Calu3 (cell line): ENCODE data around the gene F8A1. TPM values are rescaled to one million over a fixed set of nuclear protein-coding genes. Genes with fewer than 3 reads are reported as not detected.
"Not testable (repeated sequence)": the region's sequence is repeated elsewhere in the genome, so short reads cannot be mapped to it uniquely, and the experiment has no call there.

Source experiments
- BruUV-seq: library from RNA; stranded (reverse); fragments of 400-500 nt; replicated peaks from 2 replicates; lab custom pipeline; 2021; lab: Mats Ljungman, UMichigan
- CTCF ChIA-PET: fragments of 300-600 bp; sonication (Branson Sonifier 250); formaldehyde crosslinking; loops from one replicate; lab custom pipeline; 2022; ENCODE audit warnings: antibody characterized with exemption; lab: Charles Lee
- DNase-seq: peaks from one replicate; pipeline ENCODE4 v3.0.0; 2022
- H3K27ac Mint-ChIP-seq: one replicate; pipeline ENCODE4 v1.8.0; 2022; ENCODE audit warnings: mixed read lengths; ENCODE audit not compliant: unreplicated experiment
- H3K27me3 Mint-ChIP-seq: one replicate; pipeline ENCODE4 v1.8.0; 2022; ENCODE audit warnings: mixed read lengths; ENCODE audit not compliant: unreplicated experiment
- H3K36me3 Mint-ChIP-seq: one replicate; pipeline ENCODE4 v1.8.0; 2022; ENCODE audit warnings: mild to moderate bottlenecking, moderate library complexity, mixed read lengths; ENCODE audit not compliant: insufficient read depth, unreplicated experiment
- H3K4me1 Mint-ChIP-seq: one replicate; pipeline ENCODE4 v1.8.0; 2022; ENCODE audit warnings: mild to moderate bottlenecking, low read depth, mixed read lengths; ENCODE audit not compliant: unreplicated experiment
- H3K4me3 Mint-ChIP-seq: one replicate; pipeline ENCODE4 v1.8.0; 2022; ENCODE audit warnings: mild to moderate bottlenecking, low read depth, moderate library complexity, mixed read lengths; ENCODE audit not compliant: unreplicated experiment
- H3K9me3 Mint-ChIP-seq: one replicate; pipeline ENCODE4 v1.8.0; 2022; ENCODE audit warnings: low read depth, mixed read lengths; ENCODE audit not compliant: unreplicated experiment
- intact Hi-C: fragments of 100-400 bp; cut with micrococcal nuclease; formaldehyde crosslinking; loops from one replicate; pipeline ENCODE4 v1.10.0; 2022; ENCODE audit not compliant: unreplicated experiment
- total RNA-seq: library from RNA; stranded (reverse); gene quantifications from 2 replicates; pipeline ENCODE4 v1.2.3, GENCODE V29; 2022
- TF ChIP-seq, protein P1 (sequence below): fragments of 200-600 bp; IDR thresholded peaks from one replicate; pipeline ENCODE4 v1.8.0; 2022; ENCODE audit warnings: antibody characterized with exemption; ENCODE audit not compliant: unreplicated experiment

F8A1 gene
- total RNA-seq, 1 experiment from 2014 or later = 20.8 TPM

DNA sequence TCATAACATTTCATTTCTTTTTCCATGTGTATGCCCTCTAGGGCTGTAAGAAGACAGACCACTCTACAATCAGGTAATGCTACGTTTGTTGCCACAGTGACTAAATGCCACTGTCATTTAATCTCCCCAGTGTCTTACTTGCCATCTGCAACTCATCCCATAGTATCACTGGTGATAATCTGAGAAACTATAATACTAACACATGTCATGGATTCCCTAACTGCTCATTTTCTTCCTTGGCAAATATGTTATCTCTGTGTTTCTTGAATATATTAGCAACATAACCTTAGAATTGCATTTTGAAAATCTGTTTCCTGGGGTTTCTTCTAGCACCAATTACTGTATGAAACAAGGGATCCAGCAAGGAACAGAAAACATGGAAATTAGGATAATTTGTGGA lies 6.1 kb downstream of the F8A1 start:
- no peak overlapping the region for H3K27ac Mint-ChIP-seq
- intact Hi-C loops = no loop called here
- CTCF ChIA-PET = no interaction called here
- TF ChIP-seq, protein P1, sequence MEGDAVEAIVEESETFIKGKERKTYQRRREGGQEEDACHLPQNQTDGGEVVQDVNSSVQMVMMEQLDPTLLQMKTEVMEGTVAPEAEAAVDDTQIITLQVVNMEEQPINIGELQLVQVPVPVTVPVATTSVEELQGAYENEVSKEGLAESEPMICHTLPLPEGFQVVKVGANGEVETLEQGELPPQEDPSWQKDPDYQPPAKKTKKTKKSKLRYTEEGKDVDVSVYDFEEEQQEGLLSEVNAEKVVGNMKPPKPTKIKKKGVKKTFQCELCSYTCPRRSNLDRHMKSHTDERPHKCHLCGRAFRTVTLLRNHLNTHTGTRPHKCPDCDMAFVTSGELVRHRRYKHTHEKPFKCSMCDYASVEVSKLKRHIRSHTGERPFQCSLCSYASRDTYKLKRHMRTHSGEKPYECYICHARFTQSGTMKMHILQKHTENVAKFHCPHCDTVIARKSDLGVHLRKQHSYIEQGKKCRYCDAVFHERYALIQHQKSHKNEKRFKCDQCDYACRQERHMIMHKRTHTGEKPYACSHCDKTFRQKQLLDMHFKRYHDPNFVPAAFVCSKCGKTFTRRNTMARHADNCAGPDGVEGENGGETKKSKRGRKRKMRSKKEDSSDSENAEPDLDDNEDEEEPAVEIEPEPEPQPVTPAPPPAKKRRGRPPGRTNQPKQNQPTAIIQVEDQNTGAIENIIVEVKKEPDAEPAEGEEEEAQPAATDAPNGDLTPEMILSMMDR = no peak
- H3K4me1 Mint-ChIP-seq = no peaks in the 10 kb centered on the region
- H3K4me3 Mint-ChIP-seq = no peak overlapping the region
- BruUV-seq = no TSS peak
- no peaks in the 10 kb centered on the region for H3K36me3 Mint-ChIP-seq
- DNase-seq = no peak
- peaks cover 28% of the 10 kb centered on the region for H3K27me3 Mint-ChIP-seq
- no peaks in the 10 kb centered on the region for H3K9me3 Mint-ChIP-seq

DNA sequence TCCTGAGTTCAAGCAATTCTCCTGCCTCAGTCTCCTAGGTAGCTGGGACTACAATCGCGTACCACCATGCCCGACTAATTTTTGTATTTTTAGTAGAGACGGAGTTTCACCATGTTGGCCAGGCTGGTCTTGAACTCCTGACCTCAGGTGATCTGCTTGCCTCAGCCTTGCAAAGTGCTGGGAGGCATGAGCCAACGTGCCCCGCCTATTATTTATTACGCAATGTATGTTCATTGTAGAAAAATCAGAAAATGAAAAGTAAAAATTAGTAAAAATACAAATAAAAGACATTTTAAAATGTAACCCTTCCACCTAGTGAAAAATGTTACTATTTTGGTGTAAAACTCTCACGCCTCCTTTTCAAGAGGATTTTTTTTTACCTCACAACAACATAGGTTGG lies 14.2 kb downstream of the F8A1 start:
- Mint-ChIP-seq H3K27ac (no peak overlapping the region), H3K9me3 (no peaks in the 10 kb centered on the region), H3K4me1 (no peaks in the 10 kb centered on the region), H3K4me3 (no peak overlapping the region), H3K27me3 (peaks cover 41% of the 10 kb centered on the region), H3K36me3 (no peaks in the 10 kb centered on the region)
- intact Hi-C loops = no loop called here
- no peak for DNase-seq
- TF ChIP-seq, protein P1 = no peak
- CTCF ChIA-PET = no interaction called here
- no TSS peak for BruUV-seq

DNA sequence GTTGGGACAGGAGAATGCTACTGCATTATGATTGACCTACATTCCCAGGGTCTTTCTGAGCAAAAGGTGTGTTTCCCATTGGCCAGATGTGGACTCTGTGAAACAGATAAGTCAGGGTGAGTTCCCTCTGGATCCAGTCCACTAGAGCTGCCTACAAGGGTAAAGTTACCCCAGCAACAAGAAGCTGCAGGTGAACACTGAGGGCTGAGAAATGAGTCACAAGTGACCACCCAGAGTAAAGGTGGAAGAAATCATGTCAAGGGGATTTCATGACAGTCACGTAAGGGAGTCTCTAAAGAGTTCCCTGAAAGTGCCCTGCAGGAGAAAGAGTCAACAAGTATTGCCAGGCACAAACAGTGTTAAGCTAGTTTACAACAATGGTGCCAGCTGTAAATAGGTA lies 16.3 kb downstream of the F8A1 start:
- no peaks in the 10 kb centered on the region for H3K36me3 Mint-ChIP-seq
- TF ChIP-seq, protein P1 = no peak
- no peak overlapping the region for H3K4me3 Mint-ChIP-seq
- BruUV-seq = no TSS peak
- intact Hi-C loops = no loop called here
- no peak for DNase-seq
- H3K4me1 Mint-ChIP-seq = no peaks in the 10 kb centered on the region
- no peaks in the 10 kb centered on the region for H3K9me3 Mint-ChIP-seq
- CTCF ChIA-PET = no interaction called here
- H3K27ac Mint-ChIP-seq = no peak overlapping the region
- peaks cover 23% of the 10 kb centered on the region for H3K27me3 Mint-ChIP-seq

DNA sequence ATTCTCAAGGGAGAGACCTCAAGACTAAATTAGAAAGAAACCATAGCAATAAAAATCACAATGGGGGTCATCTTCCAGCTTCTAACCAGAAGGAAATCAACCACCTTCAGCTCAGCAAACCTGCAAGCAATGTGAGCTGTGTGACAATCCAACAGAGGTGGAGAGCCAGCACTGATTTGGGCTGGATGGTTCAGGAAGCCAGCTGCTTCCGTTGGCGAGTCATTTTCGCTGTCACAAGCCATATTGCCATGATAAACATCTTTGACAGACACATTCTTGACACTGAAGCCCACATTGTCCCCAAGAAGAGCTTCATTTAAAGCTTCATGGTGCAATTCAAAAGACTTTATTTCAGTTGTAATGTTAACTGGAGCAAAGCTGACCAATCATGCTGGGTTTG lies 22.7 kb downstream of the F8A1 start:
- Mint-ChIP-seq H3K36me3 (no peaks in the 10 kb centered on the region), H3K27me3 (no peaks in the 10 kb centered on the region), H3K4me1 (no peaks in the 10 kb centered on the region), H3K9me3 (peaks cover 3% of the 10 kb centered on the region), H3K27ac (no peak overlapping the region), H3K4me3 (no peak overlapping the region)
- CTCF ChIA-PET = no interaction called here
- DNase-seq = no peak
- no TSS peak for BruUV-seq
- TF ChIP-seq, protein P1 = no peak
- intact Hi-C loops = no loop called here

DNA sequence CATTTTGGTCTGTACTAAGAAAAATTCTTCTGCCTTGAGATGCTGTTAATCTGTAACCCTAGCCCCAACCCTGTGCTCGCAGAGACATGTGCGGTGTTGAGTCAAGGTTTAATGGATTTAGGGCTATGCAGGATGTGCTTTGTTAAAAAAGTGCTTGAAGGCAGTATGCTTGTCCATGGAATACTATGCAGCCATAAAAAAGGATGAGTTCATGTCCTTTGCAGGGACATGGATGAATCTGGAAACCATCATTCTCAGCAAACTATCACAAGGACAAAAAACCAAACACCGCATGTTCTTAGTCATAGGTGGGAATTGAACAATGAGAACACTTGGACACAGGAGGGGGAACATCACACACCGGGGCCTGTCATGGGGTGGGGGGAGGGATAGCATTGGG lies 23.9 kb downstream of the F8A1 start:
- H3K9me3 Mint-ChIP-seq, CTCF ChIA-PET, intact Hi-C loops: not testable (repeated sequence)

DNA sequence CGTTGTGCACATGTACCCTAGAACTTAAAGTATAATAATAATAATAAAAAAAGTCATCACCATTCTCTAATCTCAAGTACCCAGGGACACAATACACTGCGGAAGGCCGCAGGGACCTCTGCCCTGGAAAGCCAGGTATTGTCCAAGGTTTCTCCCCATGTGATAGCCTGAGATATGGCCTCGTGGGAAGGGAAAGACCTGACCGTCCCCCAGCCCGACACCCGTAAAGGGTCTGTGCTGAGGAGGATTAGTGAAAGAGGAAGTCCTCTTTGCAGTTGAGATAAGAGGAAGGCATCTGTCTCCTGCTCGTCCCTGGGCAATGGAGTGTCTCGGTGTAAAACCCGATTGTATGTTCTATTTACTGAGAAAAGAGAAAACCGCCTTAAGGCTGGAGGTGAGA lies 24.4 kb downstream of the F8A1 start:
- H3K36me3 Mint-ChIP-seq, H3K4me3 Mint-ChIP-seq, CTCF ChIA-PET, H3K9me3 Mint-ChIP-seq, DNase-seq, H3K4me1 Mint-ChIP-seq, H3K27ac Mint-ChIP-seq, H3K27me3 Mint-ChIP-seq, intact Hi-C loops, BruUV-seq: not testable (repeated sequence)

More for the DNA sequence above, 23.9 kb downstream of the F8A1 start:
- H3K27me3 Mint-ChIP-seq, H3K4me1 Mint-ChIP-seq, H3K27ac Mint-ChIP-seq, DNase-seq, BruUV-seq, H3K36me3 Mint-ChIP-seq, H3K4me3 Mint-ChIP-seq: not testable (repeated sequence)
